GM10266 (cell line): ENCODE results near the gene ANKRD65.
"Not testable (repeated sequence)": the region's sequence is repeated elsewhere in the genome, so short reads cannot be mapped to it uniquely, and the experiment has no call there.

ENCODE experiments used
- DNase-seq: peaks from one replicate; pipeline ENCODE4 v3.0.0; 2012; ENCODE audit errors: extremely low spot score
- TF ChIP-seq, protein P1 (sequence below): IDR thresholded peaks from 2 replicates; pipeline ENCODE4 v1.5.1; 2012; ENCODE audit warnings: mild to moderate bottlenecking, low read depth; ENCODE audit not compliant: control insufficient read depth, insufficient read depth; ENCODE audit errors: missing control alignments

Gene ANKRD65

GRCh38 chr1:1455366-1455884 is 34.3 kb upstream of the ANKRD65 start:
- no peak for DNase-seq
- TF ChIP-seq, protein P1, sequence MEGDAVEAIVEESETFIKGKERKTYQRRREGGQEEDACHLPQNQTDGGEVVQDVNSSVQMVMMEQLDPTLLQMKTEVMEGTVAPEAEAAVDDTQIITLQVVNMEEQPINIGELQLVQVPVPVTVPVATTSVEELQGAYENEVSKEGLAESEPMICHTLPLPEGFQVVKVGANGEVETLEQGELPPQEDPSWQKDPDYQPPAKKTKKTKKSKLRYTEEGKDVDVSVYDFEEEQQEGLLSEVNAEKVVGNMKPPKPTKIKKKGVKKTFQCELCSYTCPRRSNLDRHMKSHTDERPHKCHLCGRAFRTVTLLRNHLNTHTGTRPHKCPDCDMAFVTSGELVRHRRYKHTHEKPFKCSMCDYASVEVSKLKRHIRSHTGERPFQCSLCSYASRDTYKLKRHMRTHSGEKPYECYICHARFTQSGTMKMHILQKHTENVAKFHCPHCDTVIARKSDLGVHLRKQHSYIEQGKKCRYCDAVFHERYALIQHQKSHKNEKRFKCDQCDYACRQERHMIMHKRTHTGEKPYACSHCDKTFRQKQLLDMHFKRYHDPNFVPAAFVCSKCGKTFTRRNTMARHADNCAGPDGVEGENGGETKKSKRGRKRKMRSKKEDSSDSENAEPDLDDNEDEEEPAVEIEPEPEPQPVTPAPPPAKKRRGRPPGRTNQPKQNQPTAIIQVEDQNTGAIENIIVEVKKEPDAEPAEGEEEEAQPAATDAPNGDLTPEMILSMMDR: no peak

- DNase-seq: not testable (repeated sequence)
Observed at GRCh38 chr1:1454286-1455056, 33.4 kb upstream of the ANKRD65 start.

DNA sequence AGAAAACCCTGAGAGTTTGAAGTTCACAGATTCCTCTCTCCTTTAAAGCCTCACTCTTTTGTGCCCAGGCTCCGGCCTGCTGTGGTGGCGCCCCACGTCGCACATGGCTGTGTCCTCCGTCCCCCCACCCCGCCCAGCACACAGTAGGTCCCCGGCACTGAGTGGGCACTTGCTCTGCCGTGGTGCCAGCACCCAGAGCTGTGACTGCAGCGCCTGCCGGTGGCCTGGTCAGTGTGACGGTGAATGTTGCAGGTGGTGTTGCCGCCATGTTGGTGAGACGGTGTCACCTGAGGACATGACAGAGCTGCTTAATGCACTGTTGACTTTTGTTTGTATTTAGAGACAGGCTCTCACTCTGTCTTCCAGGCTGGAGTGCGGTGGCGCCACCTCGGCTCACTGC is 31.8 kb upstream of the ANKRD65 start:
- TF ChIP-seq, protein P1: no peak
- no peak for DNase-seq

- not testable (repeated sequence) for DNase-seq
Observed at GRCh38 chr1:1452365-1452739, 31.3 kb upstream of the ANKRD65 start.

DNA sequence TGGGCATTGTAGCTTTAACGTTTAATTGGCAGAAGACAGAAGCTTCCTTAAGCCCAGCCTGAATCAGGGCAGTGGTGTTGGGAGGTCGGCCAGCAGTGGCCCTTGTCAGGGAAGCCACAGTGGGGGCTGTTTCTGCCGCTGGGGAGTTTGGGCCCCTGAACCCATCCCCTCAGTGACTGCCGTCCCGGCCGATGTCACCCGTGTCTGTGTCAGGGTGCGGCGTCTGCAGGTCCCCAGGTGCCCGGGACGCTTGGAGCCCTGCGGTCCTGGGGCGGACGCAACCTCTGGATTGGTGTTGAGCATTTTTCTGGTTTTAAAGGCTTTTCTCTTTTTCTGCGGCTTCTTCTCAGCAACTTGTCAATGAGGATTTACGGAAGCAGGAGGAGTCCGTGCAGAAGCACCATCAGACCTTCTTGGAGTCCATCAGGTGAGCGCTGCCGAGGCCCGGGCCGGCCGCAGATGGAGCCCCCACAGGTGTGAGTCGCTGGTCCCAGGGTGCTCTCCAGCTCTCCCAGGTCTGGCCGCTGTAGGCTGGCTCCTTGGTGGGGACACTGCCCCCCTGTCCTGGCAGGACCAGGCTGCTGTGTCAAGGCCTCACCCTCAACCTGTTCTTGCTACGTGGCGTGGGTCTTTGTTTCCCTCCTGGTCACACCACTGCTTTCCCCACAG is 30.8 kb upstream of the ANKRD65 start:
- TF ChIP-seq, protein P1: no peak
- no peak for DNase-seq

DNA sequence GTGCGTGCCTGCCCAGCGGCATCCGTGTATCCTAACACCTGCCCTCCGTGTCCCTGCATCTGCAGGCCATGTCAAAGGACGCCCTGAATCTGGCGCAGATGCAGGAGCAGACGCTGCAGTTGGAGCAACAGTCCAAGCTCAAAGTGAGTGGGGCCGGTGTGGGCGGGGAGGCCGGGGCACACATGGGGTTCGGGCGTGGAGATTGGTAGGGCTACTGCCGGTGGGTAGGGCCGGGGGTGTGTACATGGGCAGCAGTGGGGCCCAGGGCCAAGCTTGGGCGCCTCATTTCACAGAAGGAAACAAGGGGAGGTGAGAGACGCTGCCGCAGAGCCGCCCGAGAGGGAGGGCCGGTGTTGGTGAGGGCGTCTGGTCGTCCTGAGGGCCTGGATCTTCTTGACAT is 29.5 kb upstream of the ANKRD65 start:
- DNase-seq: not testable (repeated sequence)

- TF ChIP-seq, protein P1: no peak
- no peak for DNase-seq
Observed at GRCh38 chr1:1449099-1449739, 28.1 kb upstream of the ANKRD65 start, which contains the start of gene ATAD3C. TSS of gene ATAD3C (plus strand) at chr1:1449689. CDS start at chr1:1450684, 995 bp downstream.

GRCh38 chr1:1446631-1447030 is 25.6 kb upstream of the ANKRD65 start:
- DNase-seq: not testable (repeated sequence)

- TF ChIP-seq, protein P1: no peak
- no peak for DNase-seq
Observed at GRCh38 chr1:1442069-1442770, 21.1 kb upstream of the ANKRD65 start.
